ENCODE results near the gene XRCC1. TPM values are rescaled to one million over a fixed set of nuclear protein-coding genes. Genes with fewer than 3 reads are reported as not detected.

Gene XRCC1
- total RNA-seq, 6 experiments from 2014 or later: 16.2 to 29.8 (median 27.1) TPM

DNA sequence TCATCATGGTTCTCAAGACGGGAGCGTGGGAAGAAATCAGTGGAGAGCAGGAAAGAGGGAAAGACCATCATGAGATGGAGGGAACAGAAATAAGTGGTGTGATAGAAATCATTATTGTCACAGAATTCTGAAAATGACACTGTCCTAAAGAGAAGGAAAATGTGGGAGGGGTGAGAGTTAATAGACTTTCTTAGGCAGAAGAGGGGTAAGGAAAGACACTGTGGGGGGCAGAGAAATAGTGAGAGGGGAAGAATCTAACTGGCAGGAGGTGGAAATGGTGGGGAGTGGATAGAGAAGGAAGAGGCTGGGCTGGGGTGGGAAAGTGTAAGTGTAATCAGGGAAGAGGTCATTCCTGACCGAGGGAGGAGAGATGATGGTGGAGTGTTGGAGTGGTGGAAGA lies 3.5 kb upstream of the XRCC1 start:
- Mint-ChIP-seq H3K27ac (no peak overlapping the region), H3K36me3 (ENCODE audit: low read depth) (no peaks in the 10 kb centered on the region), H3K4me1 (ENCODE audit: low read depth) (peaks cover 8% of the 10 kb centered on the region; the same call in 1 of the 2 replicates), H3K9me3 (no peaks in the 10 kb centered on the region), H3K27me3 (ENCODE audit: insufficient read depth) (peaks cover 7% of the 10 kb centered on the region), H3K4me3 (no peak overlapping the region)
- DNase-seq: no peak
- TF ChIP-seq, protein P1, sequence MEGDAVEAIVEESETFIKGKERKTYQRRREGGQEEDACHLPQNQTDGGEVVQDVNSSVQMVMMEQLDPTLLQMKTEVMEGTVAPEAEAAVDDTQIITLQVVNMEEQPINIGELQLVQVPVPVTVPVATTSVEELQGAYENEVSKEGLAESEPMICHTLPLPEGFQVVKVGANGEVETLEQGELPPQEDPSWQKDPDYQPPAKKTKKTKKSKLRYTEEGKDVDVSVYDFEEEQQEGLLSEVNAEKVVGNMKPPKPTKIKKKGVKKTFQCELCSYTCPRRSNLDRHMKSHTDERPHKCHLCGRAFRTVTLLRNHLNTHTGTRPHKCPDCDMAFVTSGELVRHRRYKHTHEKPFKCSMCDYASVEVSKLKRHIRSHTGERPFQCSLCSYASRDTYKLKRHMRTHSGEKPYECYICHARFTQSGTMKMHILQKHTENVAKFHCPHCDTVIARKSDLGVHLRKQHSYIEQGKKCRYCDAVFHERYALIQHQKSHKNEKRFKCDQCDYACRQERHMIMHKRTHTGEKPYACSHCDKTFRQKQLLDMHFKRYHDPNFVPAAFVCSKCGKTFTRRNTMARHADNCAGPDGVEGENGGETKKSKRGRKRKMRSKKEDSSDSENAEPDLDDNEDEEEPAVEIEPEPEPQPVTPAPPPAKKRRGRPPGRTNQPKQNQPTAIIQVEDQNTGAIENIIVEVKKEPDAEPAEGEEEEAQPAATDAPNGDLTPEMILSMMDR (IDR thresholded peaks at IDR 0.05): no peak

GRCh38 chr19:43575955-43576878 lies 890 bp upstream of the XRCC1 start:
- Mint-ChIP-seq H3K4me1 (ENCODE audit: low read depth) (peaks cover 18% of the 10 kb centered on the region), H3K27me3 (ENCODE audit: insufficient read depth) (peaks cover 7% of the 10 kb centered on the region), H3K4me3 (peak overlapping the region; percentile 100), H3K27ac (peak overlapping the region; percentile 96), H3K36me3 (ENCODE audit: low read depth) (no peaks in the 10 kb centered on the region), H3K9me3 (no peaks in the 10 kb centered on the region)
- no peak for DNase-seq
- TF ChIP-seq, protein P1 (IDR thresholded peaks at IDR 0.05): no peak

GRCh38 chr19:43574424-43575155 lies 737 bp downstream of the XRCC1 start:
- Mint-ChIP-seq H3K27ac (peak overlapping the region; percentile 96), H3K4me1 (ENCODE audit: low read depth) (peaks cover 33% of the 10 kb centered on the region), H3K36me3 (ENCODE audit: low read depth) (no peaks in the 10 kb centered on the region), H3K4me3 (peak overlapping the region; percentile 100), H3K27me3 (ENCODE audit: insufficient read depth) (peaks cover 7% of the 10 kb centered on the region), H3K9me3 (no peaks in the 10 kb centered on the region)
- TF ChIP-seq, protein P1 (IDR thresholded peaks at IDR 0.05): no peak
- no peak for DNase-seq

GRCh38 chr19:43572171-43572588 lies 3.1 kb downstream of the XRCC1 start:
- Mint-ChIP-seq H3K9me3 (no peaks in the 10 kb centered on the region), H3K4me1 (ENCODE audit: low read depth) (peaks cover 33% of the 10 kb centered on the region), H3K27me3 (ENCODE audit: insufficient read depth) (peaks cover 5% of the 10 kb centered on the region), H3K36me3 (ENCODE audit: low read depth) (no peaks in the 10 kb centered on the region), H3K27ac (no peak overlapping the region; the same call in 1 of the 2 replicates), H3K4me3 (no peak overlapping the region)
- no peak for DNase-seq
- TF ChIP-seq, protein P1 (IDR thresholded peaks at IDR 0.05): no peak

DNA sequence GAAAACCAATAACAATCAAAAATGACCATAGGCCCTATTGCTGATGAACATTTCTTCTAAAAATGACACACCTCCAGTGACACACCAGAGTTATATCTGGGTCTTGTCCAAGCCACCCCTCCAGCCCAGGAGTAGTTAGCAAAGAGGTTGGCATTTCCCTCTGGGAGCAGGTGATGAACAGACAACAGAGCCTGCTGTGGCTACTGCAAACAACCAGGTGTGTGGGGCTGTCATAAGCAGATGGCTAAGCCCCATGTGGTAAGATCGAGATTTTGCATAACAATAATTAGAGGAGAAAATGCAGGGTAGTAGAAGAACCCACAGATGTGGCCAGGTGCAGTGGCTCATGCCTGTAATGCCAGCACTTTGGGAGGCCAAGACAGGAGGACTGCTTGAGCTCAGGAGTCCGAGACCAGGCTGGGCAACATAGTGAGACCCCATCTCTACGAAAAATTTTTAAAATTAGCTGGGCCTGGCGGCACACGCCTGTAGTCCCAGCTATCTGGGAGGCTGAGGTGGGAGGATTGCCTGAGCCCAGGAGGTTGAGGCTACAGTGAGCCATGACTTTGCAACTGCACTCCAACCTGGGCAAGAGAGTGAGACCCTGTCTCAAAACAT lies 5.0 kb downstream of the XRCC1 start:
- H3K36me3 Mint-ChIP-seq (ENCODE audit: low read depth): no peaks in the 10 kb centered on the region
- H3K4me3 Mint-ChIP-seq: no peak overlapping the region
- DNase-seq: no peak
- H3K9me3 Mint-ChIP-seq: no peaks in the 10 kb centered on the region
- peak overlapping the region; percentile 1; the same call in 1 of the 2 replicates for H3K27ac Mint-ChIP-seq
- peaks cover 33% of the 10 kb centered on the region for H3K4me1 Mint-ChIP-seq (ENCODE audit: low read depth)
- TF ChIP-seq, protein P1 (IDR thresholded peaks at IDR 0.05): no peak
- peaks cover 3% of the 10 kb centered on the region for H3K27me3 Mint-ChIP-seq (ENCODE audit: insufficient read depth)
